IMR-90 (cell line): ENCODE data around the gene SLC29A3. TPM values are rescaled to one million over a fixed set of nuclear protein-coding genes. Genes with fewer than 3 reads are reported as not detected.

Source experiments
- ATAC-seq: fragments of 200-7000 bp; cut with Tn5 transposase; 2 replicates; pipeline ENCODE4 v1.9.1; 2020; ENCODE audit warnings: low read depth, mild to moderate bottlenecking, moderate library complexity
- BruUV-seq: library from RNA; stranded (reverse); fragments of 400-500 nt; replicated peaks from 2 replicates; lab custom pipeline; 2021; lab: Mats Ljungman, UMichigan
- CTCF ChIA-PET: fragments of 300-600 bp; formaldehyde crosslinking; extraction: SDS; loops from one replicate; lab custom pipeline; 2021; ENCODE audit warnings: antibody characterized with exemption; lab: Yijun Ruan, JAX
- POLR2A ChIA-PET: fragments of 300-600 bp; sonication (Branson Sonifier 250); formaldehyde crosslinking; loops from one replicate; lab custom pipeline; 2022; ENCODE audit warnings: antibody characterized with exemption; ENCODE audit not compliant: unreplicated experiment; lab: Charles Lee
- DNase-seq: peaks from one replicate; pipeline ENCODE4 v3.0.0; 2013
- H2AFZ ChIP-seq: replicated peaks from 2 replicates; pipeline ENCODE3; 2013; ENCODE audit warnings: low read length, mild to moderate bottlenecking; ENCODE audit not compliant: poor library complexity
- H2AK5ac ChIP-seq: 2 replicates; pipeline ENCODE4 v1.6.1; 2013; ENCODE audit warnings: low read depth, low read length, inconsistent platforms
- H2AK9ac ChIP-seq: replicated peaks from 2 replicates; pipeline ENCODE3; 2013; ENCODE audit warnings: mild to moderate bottlenecking, low read depth, low read length, moderate library complexity; ENCODE audit not compliant: poor library complexity
- H2BK120ac ChIP-seq: 2 replicates; pipeline ENCODE4 v1.6.1; 2013; ENCODE audit warnings: low read depth, low read length, inconsistent platforms
- H2BK15ac ChIP-seq: 3 replicates; pipeline ENCODE4 v1.6.1; 2013; ENCODE audit warnings: low read depth, low read length, inconsistent platforms
- H2BK20ac ChIP-seq: 2 replicates; pipeline ENCODE4 v1.6.1; 2013; ENCODE audit warnings: low read depth, mild to moderate bottlenecking, inconsistent platforms, low read length, moderate library complexity
- H2BK5ac ChIP-seq: 2 replicates; pipeline ENCODE4 v1.6.1; 2013; ENCODE audit warnings: mild to moderate bottlenecking, low read depth, low read length, inconsistent platforms; ENCODE audit not compliant: poor library complexity, severe bottlenecking
- H3K14ac ChIP-seq: replicated peaks from 2 replicates; pipeline ENCODE4 v1.6.1; 2013; ENCODE audit warnings: low read depth, low read length, inconsistent platforms
- H3K18ac ChIP-seq: 2 replicates; pipeline ENCODE4 v1.6.1; 2013; ENCODE audit warnings: low read depth, low read length, control low read depth
- H3K23ac ChIP-seq: 2 replicates; pipeline ENCODE4 v1.6.1; 2013; ENCODE audit warnings: low read depth, low read length, inconsistent platforms
- H3K27ac ChIP-seq: 2 replicates; pipeline ENCODE4 v1.5.1; 2013; ENCODE audit warnings: mild to moderate bottlenecking, control low read depth, low read length; ENCODE audit not compliant: insufficient read depth
- H3K27me3 ChIP-seq: 2 replicates; pipeline ENCODE4 v1.6.1; 2013; ENCODE audit warnings: low read length; ENCODE audit not compliant: control insufficient read depth, insufficient read depth
- H3K36me3 ChIP-seq: 2 replicates; pipeline ENCODE4 v1.6.1; 2013; ENCODE audit warnings: low read length, mixed read lengths; ENCODE audit not compliant: control insufficient read depth, insufficient read depth
- H3K4ac ChIP-seq: 2 replicates; pipeline ENCODE4 v1.6.1; 2013; ENCODE audit warnings: low read depth, low read length, inconsistent platforms
- H3K4me1 ChIP-seq: 2 replicates; pipeline ENCODE4 v1.6.1; 2013; ENCODE audit warnings: low read length, mixed read lengths; ENCODE audit not compliant: control insufficient read depth, insufficient read depth
- H3K4me2 ChIP-seq: 2 replicates; pipeline ENCODE4 v1.6.1; 2013; ENCODE audit warnings: low read depth, mild to moderate bottlenecking, control low read depth, low read length, moderate library complexity
- H3K4me3 ChIP-seq: 2 replicates; pipeline ENCODE4 v1.5.1; 2013; ENCODE audit warnings: low read depth, mild to moderate bottlenecking, control low read depth, low read length, moderate library complexity; ENCODE audit not compliant: insufficient read depth
- H3K56ac ChIP-seq: 2 replicates; pipeline ENCODE4 v1.6.1; 2013; ENCODE audit warnings: low read length, inconsistent platforms; ENCODE audit not compliant: insufficient read depth; ENCODE audit errors: extremely low read depth
- H3K79me1 ChIP-seq, 2 experiments: 2 replicates each; pipeline ENCODE4 v1.6.1; 2013; ENCODE audit warnings: low read length in 2 of 2, inconsistent platforms in 1 of 2, low read depth in 1 of 2
- H3K9ac ChIP-seq: 2 replicates; pipeline ENCODE4 v1.6.1; 2013; ENCODE audit warnings: low read depth, low read length, control low read depth
- H3K9me1 ChIP-seq: 2 replicates; pipeline ENCODE4 v1.6.1; 2013; ENCODE audit warnings: low read length, inconsistent platforms; ENCODE audit not compliant: insufficient read depth
- H3K9me3 ChIP-seq: 2 replicates; pipeline ENCODE4 v1.6.1; 2013; ENCODE audit warnings: low read length; ENCODE audit not compliant: control insufficient read depth, insufficient read depth
- H4K20me1 ChIP-seq: 2 replicates; pipeline ENCODE4 v1.6.1; 2013; ENCODE audit warnings: low read length, inconsistent platforms; ENCODE audit not compliant: insufficient read depth
- H4K5ac ChIP-seq: 2 replicates; pipeline ENCODE4 v1.6.1; 2013; ENCODE audit warnings: mild to moderate bottlenecking, low read depth, low read length, control low read depth
- H4K8ac ChIP-seq, 2 experiments: 2 replicates each; pipeline ENCODE4 v1.6.1; 2013; ENCODE audit warnings: low read depth in 2 of 2, low read length in 2 of 2, control low read depth in 1 of 2, inconsistent platforms in 1 of 2
- H4K91ac ChIP-seq: 2 replicates; pipeline ENCODE4 v1.6.1; 2013; ENCODE audit warnings: low read depth, low read length, inconsistent platforms; ENCODE audit not compliant: insufficient read depth
- CEBPB ChIP-seq: IDR thresholded peaks from 2 replicates; pipeline ENCODE4 v1.6.1; 2012; ENCODE audit warnings: low read depth, low read length, improper control_type of control experiment
- CHD1 ChIP-seq: IDR thresholded peaks from 2 replicates; pipeline ENCODE4 v1.6.1; 2012; ENCODE audit warnings: low read depth, low read length, improper control_type of control experiment
- FOS ChIP-seq: fragments of 150-350 bp; IDR thresholded peaks from 2 replicates; pipeline ENCODE4 v1.6.1; 2016; ENCODE audit warnings: low read depth, low read length
- MXI1 ChIP-seq: IDR thresholded peaks from 2 replicates; pipeline ENCODE4 v1.6.1; 2012; ENCODE audit warnings: low read depth, mild to moderate bottlenecking, low read length, moderate library complexity, borderline replicate concordance
- RAD21 ChIP-seq: IDR thresholded peaks from 2 replicates; pipeline ENCODE4 v1.6.1; 2012; ENCODE audit warnings: low read length, improper control_type of control experiment
- WGBS, 2 experiments: methylation state at CpG; one replicate each; pipeline versions ENCODE4 v1.1.5 to v1.1.7; 2013; ENCODE audit warnings: missing lambda C conversion rate in 2 of 2; ENCODE audit not compliant: insufficient read length in 1 of 2; ENCODE audit errors: extremely low coverage in 2 of 2; 5-methylcytosine and 5-hydroxymethylcytosine counted together
- dilution Hi-C: fragments of 300-500 bp; cut with HindIII; formaldehyde crosslinking; loops from one replicate; pipeline ENCODE4 v1.14.3; 2018; ENCODE audit warnings: low sequenced_read_pairs; ENCODE audit not compliant: unreplicated experiment
- in situ Hi-C: fragments of 300-500 bp; cut with MboI; formaldehyde crosslinking; loops from 3 replicates; pipeline ENCODE4 v1.14.3; 2019; ENCODE audit warnings: low sequenced_read_pairs, inconsistent platforms, mixed read lengths
- intact Hi-C: fragments of 100-400 bp; cut with micrococcal nuclease; formaldehyde crosslinking; loops from 2 replicates; pipeline ENCODE4 v1.10.0; 2022
- polyA plus RNA-seq, 3 experiments: library from polyadenylated mRNA; depleted of rRNA; stranded (reverse); fragments of >200 nt; gene quantifications; 2 replicates each; pipeline ENCODE4 v1.2.3, GENCODE V29; 2012; ENCODE audit warnings: low replicate concordance in 1 of 3
- total RNA-seq: library from RNA; depleted of rRNA; stranded (reverse); fragments of >200 nt; gene quantifications from 2 replicates; pipeline ENCODE4 v1.2.3, GENCODE V29; 2012
- TF ChIP-seq, protein P1 (sequence below): fragments of 150-350 bp; IDR thresholded peaks from 2 replicates; pipeline ENCODE4 v1.6.1; 2017; ENCODE audit warnings: mild to moderate bottlenecking, antibody characterized with exemption, low read length, low read depth
- TF ChIP-seq, protein P2 (sequence below): fragments of 150-350 bp; IDR thresholded peaks from 2 replicates; pipeline ENCODE4 v1.6.1; 2016; ENCODE audit warnings: low read depth, mild to moderate bottlenecking, low read length, moderate library complexity, borderline replicate concordance

SLC29A3 gene
- total and polyA plus RNA-seq, 2 of the 4 experiments (the other 2 are of a cell fraction), result 0.72 to 3.0 TPM

DNA sequence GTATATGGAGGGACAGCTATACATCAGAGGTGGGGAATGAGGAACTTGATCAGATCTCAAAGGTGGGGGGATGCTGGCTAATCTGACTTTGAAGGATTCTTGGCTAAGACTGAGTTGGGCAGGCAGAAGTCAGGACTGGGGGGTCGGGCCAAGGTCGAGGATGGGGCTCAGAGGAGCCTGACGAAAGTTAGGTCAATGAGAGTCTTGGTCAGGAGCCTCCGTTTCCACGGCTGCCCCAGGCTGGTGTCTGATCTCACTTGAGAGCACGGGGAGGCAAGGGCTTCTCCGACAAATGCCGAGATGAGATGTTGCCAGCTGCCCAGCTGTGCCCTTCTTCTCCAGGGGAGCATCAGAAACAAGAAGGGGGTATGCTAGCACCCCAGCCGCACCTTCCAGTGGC, 5.7 kb downstream of the SLC29A3 start:
- in situ Hi-C loops (no loop called here), intact Hi-C loops (no loop called here), dilution Hi-C loops (no loop called here)
- no peak overlapping the region for H3K9ac ChIP-seq
- no peak overlapping the region for H2BK120ac ChIP-seq
- peaks cover 3% of the 10 kb centered on the region; the same call in 1 of the 2 replicates for H3K36me3 ChIP-seq
- no peaks in the 10 kb centered on the region; the same call in 1 of the 2 replicates for H3K4me1 ChIP-seq
- H4K8ac ChIP-seq, result no peak overlapping the region
- TF ChIP-seq MXI1, result no peak
- TF ChIP-seq, protein P1, sequence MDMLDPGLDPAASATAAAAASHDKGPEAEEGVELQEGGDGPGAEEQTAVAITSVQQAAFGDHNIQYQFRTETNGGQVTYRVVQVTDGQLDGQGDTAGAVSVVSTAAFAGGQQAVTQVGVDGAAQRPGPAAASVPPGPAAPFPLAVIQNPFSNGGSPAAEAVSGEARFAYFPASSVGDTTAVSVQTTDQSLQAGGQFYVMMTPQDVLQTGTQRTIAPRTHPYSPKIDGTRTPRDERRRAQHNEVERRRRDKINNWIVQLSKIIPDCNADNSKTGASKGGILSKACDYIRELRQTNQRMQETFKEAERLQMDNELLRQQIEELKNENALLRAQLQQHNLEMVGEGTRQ, result no peak
- TF ChIP-seq, protein P2, sequence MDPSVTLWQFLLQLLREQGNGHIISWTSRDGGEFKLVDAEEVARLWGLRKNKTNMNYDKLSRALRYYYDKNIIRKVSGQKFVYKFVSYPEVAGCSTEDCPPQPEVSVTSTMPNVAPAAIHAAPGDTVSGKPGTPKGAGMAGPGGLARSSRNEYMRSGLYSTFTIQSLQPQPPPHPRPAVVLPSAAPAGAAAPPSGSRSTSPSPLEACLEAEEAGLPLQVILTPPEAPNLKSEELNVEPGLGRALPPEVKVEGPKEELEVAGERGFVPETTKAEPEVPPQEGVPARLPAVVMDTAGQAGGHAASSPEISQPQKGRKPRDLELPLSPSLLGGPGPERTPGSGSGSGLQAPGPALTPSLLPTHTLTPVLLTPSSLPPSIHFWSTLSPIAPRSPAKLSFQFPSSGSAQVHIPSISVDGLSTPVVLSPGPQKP, result no peak
- TF ChIP-seq FOS, result no peak
- no peak for TF ChIP-seq CEBPB
- TF ChIP-seq RAD21, result no peak
- no peak for TF ChIP-seq CHD1
- no peaks in the 10 kb centered on the region for H4K20me1 ChIP-seq
- WGBS, 2 experiments, result 82% methylated on average over 6 of the region's 9 CpGs; no CpG with 5 or more reads in 1 of the 2 experiments
- ChIA-PET POLR2A (no interaction called here), CTCF (no interaction called here)
- H3K79me1 ChIP-seq, result no peaks in the 10 kb centered on the region
- H3K27me3 ChIP-seq, result no peaks in the 10 kb centered on the region
- no peak overlapping the region for H4K91ac ChIP-seq
- DNase-seq (no peak), ATAC-seq (no peak)
- no peak overlapping the region for H3K4me2 ChIP-seq
- no peak overlapping the region for H3K14ac ChIP-seq
- no peaks in the 10 kb centered on the region for H3K9me3 ChIP-seq
- H2BK20ac ChIP-seq, result no peak overlapping the region
- H2BK5ac ChIP-seq, result no peak overlapping the region
- H4K5ac ChIP-seq, result no peak overlapping the region
- H3K27ac ChIP-seq, result no peak overlapping the region
- no peak overlapping the region for H3K4me3 ChIP-seq
- no peak overlapping the region for H3K56ac ChIP-seq
- H3K4ac ChIP-seq, result no peak overlapping the region
- H2BK15ac ChIP-seq, result no peak overlapping the region
- H2AK5ac ChIP-seq, result no peak overlapping the region
- H3K23ac ChIP-seq, result no peak overlapping the region
- H2AFZ ChIP-seq, result no peak overlapping the region
- H3K18ac ChIP-seq, result no peak overlapping the region
- H3K9me1 ChIP-seq, result no peaks in the 10 kb centered on the region; the same call in 1 of the 2 replicates
- no peak overlapping the region for H2AK9ac ChIP-seq
- BruUV-seq, result no TSS peak
